Brain microvascular endothelial cell (primary cell): ENCODE results near the gene DNAJB1.
A peak's percentile ranks its signal among the peaks of the same experiment; 100 is the strongest.

Experiments used
- DNase-seq: peaks from one replicate; pipeline ENCODE4 v3.0.0-alpha.2; 2020
- H3K27ac ChIP-seq: fragments of 250-450 bp; sonication (Bioruptor Pico); 2 replicates; pipeline ENCODE4 v1.5.1; 2020; ENCODE audit warnings: mild to moderate bottlenecking, moderate library complexity
- H3K27me3 ChIP-seq: fragments of 250-450 bp; sonication (Bioruptor Pico); replicated peaks from 2 replicates; pipeline ENCODE4 v1.5.1; 2020; ENCODE audit warnings: mild to moderate bottlenecking
- H3K36me3 ChIP-seq: fragments of 250-450 bp; sonication (Bioruptor Pico); replicated peaks from 2 replicates; pipeline ENCODE4 v1.5.1; 2020; ENCODE audit warnings: mild to moderate bottlenecking
- H3K4me3 ChIP-seq: 2 replicates; pipeline ENCODE4 v1.5.1; 2011; ENCODE audit warnings: low read depth, mild to moderate bottlenecking, control low read depth, low read length, moderate library complexity
- in situ Hi-C: cut with HindIII; loops from 2 replicates; pipeline ENCODE4 v1.10.0; 2017; ENCODE audit warnings: low sequenced_read_pairs, low pct_ligation_motif_present
- TF ChIP-seq, protein P1 (sequence below): IDR thresholded peaks from 2 replicates; pipeline ENCODE4 v1.5.1; 2011; ENCODE audit warnings: low read depth, mild to moderate bottlenecking, moderate library complexity, low read length, control low read depth, inconsistent platforms; ENCODE audit errors: missing control alignments

The DNAJB1 gene

DNA sequence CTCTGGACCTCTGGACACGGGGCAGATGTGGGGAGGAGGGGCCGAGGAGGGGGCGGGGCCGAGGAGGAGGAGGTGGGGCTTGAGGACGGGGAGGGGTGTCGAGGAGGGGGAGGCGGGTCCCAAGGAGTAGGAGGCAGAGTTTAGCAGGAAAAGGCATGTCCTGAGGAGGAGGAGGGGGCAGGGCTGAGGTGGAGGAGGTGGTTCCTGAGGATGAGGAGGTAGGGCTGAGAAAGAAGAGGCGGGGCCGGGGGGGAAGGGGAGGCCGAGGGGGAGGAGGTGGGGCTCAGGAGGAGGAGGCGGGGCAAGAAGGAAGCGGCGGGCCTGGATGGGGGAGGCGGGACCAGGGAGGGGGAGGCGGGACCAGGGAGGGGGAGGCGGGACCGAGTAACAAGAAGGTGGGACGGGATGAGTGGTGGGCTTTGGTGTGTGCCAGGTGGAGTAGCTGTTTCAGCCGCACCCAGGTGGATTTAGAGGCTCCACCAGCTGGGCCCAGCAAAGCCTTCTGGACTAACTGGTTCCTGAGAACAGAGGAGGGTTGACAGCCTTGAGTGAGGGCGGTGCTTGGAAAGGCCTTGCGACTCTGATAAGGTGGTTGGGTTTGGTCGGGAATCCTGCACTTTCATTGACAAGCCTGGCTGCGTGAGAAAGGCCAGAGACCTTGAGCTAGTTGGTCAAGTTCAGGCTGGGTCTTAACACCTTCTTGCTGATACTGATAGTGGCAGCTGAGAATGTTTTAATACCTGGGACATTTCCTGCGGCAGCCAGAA lies 18.9 kb upstream of the DNAJB1 start:
- H3K4me3 ChIP-seq: no peak overlapping the region
- DNase-seq: peak; percentile 31
- no peak overlapping the region for H3K27ac ChIP-seq
- no peaks in the 10 kb centered on the region for H3K36me3 ChIP-seq
- in situ Hi-C loops: no loop called here
- TF ChIP-seq, protein P1, sequence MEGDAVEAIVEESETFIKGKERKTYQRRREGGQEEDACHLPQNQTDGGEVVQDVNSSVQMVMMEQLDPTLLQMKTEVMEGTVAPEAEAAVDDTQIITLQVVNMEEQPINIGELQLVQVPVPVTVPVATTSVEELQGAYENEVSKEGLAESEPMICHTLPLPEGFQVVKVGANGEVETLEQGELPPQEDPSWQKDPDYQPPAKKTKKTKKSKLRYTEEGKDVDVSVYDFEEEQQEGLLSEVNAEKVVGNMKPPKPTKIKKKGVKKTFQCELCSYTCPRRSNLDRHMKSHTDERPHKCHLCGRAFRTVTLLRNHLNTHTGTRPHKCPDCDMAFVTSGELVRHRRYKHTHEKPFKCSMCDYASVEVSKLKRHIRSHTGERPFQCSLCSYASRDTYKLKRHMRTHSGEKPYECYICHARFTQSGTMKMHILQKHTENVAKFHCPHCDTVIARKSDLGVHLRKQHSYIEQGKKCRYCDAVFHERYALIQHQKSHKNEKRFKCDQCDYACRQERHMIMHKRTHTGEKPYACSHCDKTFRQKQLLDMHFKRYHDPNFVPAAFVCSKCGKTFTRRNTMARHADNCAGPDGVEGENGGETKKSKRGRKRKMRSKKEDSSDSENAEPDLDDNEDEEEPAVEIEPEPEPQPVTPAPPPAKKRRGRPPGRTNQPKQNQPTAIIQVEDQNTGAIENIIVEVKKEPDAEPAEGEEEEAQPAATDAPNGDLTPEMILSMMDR: no peak
- no peaks in the 10 kb centered on the region for H3K27me3 ChIP-seq

DNA sequence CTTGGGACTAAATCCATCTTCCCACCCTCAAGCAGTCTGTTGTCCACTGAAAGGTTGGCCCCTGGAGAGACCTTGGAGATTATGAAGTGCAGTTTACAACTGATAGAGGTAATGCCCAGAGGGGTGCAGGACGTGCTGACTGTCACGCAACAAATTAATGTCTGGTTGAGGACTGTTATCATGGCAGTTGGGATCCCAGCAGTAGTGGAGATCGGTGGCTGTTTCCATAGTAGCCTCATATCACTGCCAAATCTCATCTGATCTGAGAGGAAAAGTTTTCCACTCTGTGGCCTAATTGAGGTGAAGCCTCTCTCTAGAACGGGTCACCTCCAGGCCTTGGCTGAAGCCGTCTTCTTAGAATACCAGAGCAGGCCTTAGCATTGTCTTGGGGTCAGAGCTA lies 15.3 kb upstream of the DNAJB1 start:
- Histone ChIP-seq H3K36me3 (no peaks in the 10 kb centered on the region), H3K27me3 (no peaks in the 10 kb centered on the region), H3K27ac (no peak overlapping the region), H3K4me3 (no peak overlapping the region)
- DNase-seq: no peak
- TF ChIP-seq, protein P1: no peak
- in situ Hi-C loops: no loop called here

DNA sequence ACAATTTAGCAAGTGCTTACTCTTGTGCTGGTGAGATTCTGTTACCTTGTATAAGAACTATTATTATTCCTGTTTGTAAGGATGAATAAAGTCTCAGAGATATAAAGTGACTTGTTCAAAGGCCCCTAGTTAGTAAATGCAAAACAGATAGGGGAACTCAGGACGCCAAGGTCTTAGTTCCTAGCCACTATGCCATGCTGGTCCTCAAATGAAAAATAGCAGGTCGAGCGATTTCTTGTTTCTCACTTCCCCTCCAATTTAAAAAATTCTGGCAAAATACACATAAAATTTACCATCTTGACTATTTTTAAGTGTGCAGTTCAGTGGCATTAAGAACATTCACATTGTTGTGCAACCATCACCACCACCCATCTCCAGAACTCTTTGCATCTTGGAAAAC lies 12.3 kb upstream of the DNAJB1 start:
- TF ChIP-seq, protein P1: no peak
- no peak for DNase-seq
- Histone ChIP-seq H3K36me3 (no peaks in the 10 kb centered on the region), H3K27ac (no peak overlapping the region), H3K27me3 (no peaks in the 10 kb centered on the region), H3K4me3 (peak overlapping the region; percentile 69)
- in situ Hi-C loops: no loop called here

DNA sequence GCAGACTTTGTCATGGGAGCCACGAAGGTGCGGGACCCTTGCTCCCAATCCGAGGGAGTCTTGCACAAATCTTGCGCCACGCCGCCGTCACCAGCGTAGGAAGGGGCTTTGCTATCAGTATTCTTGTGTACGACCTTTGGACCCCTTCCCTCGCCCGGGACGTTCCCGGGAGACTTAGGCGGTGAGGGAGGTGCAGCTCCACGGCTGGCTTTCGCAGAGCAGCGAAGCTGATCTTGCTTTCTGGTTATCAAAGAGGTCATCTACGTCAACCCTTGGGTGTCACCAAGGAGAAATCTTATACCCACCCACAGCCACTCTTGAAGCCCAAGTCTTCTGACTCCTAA lies 11.8 kb upstream of the DNAJB1 start:
- Histone ChIP-seq H3K27ac (peak overlapping the region; percentile 43), H3K4me3 (peak overlapping the region; percentile 69), H3K36me3 (no peaks in the 10 kb centered on the region), H3K27me3 (no peaks in the 10 kb centered on the region)
- in situ Hi-C loops: no loop called here
- no peak for DNase-seq
- TF ChIP-seq, protein P1: no peak

DNA sequence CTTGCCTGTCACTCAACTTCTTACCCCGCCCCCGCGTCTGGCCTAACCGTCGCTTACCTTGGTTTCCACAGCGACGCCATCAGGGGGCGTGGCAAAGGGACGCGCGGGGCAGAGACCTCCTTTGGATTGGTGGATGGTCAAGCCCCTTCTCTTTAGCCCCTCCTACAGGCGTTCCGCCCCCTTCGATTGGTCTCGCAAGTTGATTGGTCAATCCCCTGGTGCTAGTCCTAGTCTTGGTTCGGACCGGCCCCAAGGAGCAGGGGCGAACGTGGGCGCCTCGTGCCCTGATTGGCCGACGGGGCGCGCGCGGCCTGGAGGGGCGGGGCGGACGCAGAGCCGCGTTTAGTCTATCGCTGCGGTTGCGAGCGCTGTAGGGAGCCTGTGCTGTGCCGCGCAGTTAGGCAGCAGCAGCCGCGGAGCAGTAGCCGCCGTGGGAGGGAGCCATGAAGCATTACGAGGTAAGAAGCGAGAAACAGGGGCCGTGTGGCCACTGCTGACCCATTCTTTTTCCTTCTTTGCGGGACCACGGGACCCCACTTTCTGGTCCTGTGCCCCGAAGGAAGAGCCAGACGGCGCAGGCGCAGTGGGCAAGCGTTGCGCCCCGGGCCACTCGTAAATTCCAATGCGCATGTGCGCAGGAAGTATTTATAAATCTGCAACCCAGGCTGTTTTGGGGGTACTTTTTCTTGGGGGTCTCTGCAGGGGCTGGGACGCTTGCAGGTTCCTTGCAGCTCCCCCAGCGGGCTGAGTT lies 11.2 kb upstream of the DNAJB1 start, which contains the start of gene TECR:
TECR (plus strand) TSS at position 341 of the 751 bp plus-strand sequence; CDS start at position 444, 103 bp downstream.
- Histone ChIP-seq H3K36me3 (no peaks in the 10 kb centered on the region), H3K27ac (peak within 1 kb of the TSS; percentile 49), H3K27me3 (no peaks in the 10 kb centered on the region), H3K4me3 (peak within 1 kb of the TSS; percentile 73)
- in situ Hi-C loops: no loop called here
- TF ChIP-seq, protein P1: no peak
- peak; percentile 100 for DNase-seq
